GM13977 (cell line): ENCODE data around the gene GPR42.

Experiments used
- DNase-seq: peaks from one replicate; pipeline ENCODE4 v3.0.0; 2012; ENCODE audit warnings: low spot score
- CTCF ChIP-seq: IDR thresholded peaks from 2 replicates; pipeline ENCODE4 v1.5.1; 2012; ENCODE audit warnings: mild to moderate bottlenecking, control low read depth; ENCODE audit not compliant: insufficient read depth; ENCODE audit errors: extremely low read depth, missing control alignments
- in situ Hi-C: fragments of 300-500 bp; cut with MboI; formaldehyde crosslinking; loops from one replicate; pipeline ENCODE4 v1.12.0; 2022; ENCODE audit warnings: low sequenced_read_pairs, low pct_unique_long_range_greater_than_20kb, mixed read lengths, inconsistent platforms; ENCODE audit not compliant: unreplicated experiment

The GPR42 gene

GRCh38 chr19:35345671-35346111 is 25.2 kb upstream of the GPR42 start:
- no peak for TF ChIP-seq CTCF
- peak; percentile 28 for DNase-seq
- in situ Hi-C loops: loop anchor here (5.0 kb wide), 1 partner anchor 122 kb away; no protein-coding TSS in a partner anchor

- in situ Hi-C loops: loop anchor here (5.0 kb wide), 1 partner anchor 121 kb away; no protein-coding TSS in a partner anchor
- no peak for TF ChIP-seq CTCF
- peak; percentile 79 for DNase-seq
Observed at GRCh38 chr19:35346193-35347052, 24.4 kb upstream of the GPR42 start.

GRCh38 chr19:35347171-35347929 is 23.5 kb upstream of the GPR42 start, which contains the start of gene FFAR1:
Gene FFAR1, plus strand, starts transcription at chr19:35347902. Its CDS starts 3,650 bp downstream, at chr19:35351552.
- DNase-seq: peak; percentile 84
- no peak for TF ChIP-seq CTCF
- in situ Hi-C loops: loop anchor here (5.0 kb wide), 1 partner anchor 120 kb away; no protein-coding TSS in a partner anchor

- no peak for TF ChIP-seq CTCF
- DNase-seq: no peak
- in situ Hi-C loops: loop anchor here (5.0 kb wide), 1 partner anchor 119 kb away; no protein-coding TSS in a partner anchor
Observed at GRCh38 chr19:35347930-35348298, 23.0 kb upstream of the GPR42 start.

GRCh38 chr19:35348911-35349611 is 21.8 kb upstream of the GPR42 start:
- in situ Hi-C loops: loop anchor here (5.0 kb wide), 1 partner anchor 118 kb away; no protein-coding TSS in a partner anchor
- peak; percentile 53 for DNase-seq
- no peak for TF ChIP-seq CTCF
